Fibroblast of mammary gland (primary cell): ENCODE results near the gene PRPS1L1.
A peak's percentile ranks its signal among the peaks of the same experiment; 100 is the strongest.

Experiments
- DNase-seq: peaks from one replicate; pipeline ENCODE4 v3.0.0-alpha.2; 2010; ENCODE audit warnings: low read depth
- H3K4me3 ChIP-seq: 2 replicates; pipeline ENCODE4 v1.5.1; 2011; ENCODE audit warnings: low read depth, mild to moderate bottlenecking, low read length, moderate library complexity; ENCODE audit not compliant: control insufficient read depth
- TF ChIP-seq, protein P1 (sequence below): conservative IDR thresholded peaks from 2 replicates; pipeline ENCODE4 v1.5.1; 2011; ENCODE audit warnings: low read depth, low read length, inconsistent platforms; ENCODE audit not compliant: control insufficient read depth, insufficient read depth

Gene PRPS1L1

DNA sequence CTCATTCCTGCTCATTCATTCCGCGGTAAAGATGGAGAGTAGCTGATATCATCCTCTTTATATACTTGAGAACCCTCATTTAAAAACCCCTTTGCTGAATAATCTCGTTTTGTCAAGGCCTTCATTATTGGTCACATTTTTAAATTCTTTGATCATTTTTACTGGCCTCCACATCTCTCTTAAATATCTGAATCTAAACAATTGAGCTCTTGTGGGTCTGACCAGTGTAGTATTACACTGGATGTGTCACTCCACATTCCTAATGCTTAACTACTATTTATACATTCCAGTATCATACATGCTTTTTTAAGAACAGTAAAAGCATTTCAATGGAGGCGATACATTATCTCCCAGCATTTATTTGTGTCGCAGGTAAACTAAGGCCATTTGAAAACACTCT is 12.6 kb upstream of the PRPS1L1 start:
- peak; percentile 13 for DNase-seq
- TF ChIP-seq, protein P1, sequence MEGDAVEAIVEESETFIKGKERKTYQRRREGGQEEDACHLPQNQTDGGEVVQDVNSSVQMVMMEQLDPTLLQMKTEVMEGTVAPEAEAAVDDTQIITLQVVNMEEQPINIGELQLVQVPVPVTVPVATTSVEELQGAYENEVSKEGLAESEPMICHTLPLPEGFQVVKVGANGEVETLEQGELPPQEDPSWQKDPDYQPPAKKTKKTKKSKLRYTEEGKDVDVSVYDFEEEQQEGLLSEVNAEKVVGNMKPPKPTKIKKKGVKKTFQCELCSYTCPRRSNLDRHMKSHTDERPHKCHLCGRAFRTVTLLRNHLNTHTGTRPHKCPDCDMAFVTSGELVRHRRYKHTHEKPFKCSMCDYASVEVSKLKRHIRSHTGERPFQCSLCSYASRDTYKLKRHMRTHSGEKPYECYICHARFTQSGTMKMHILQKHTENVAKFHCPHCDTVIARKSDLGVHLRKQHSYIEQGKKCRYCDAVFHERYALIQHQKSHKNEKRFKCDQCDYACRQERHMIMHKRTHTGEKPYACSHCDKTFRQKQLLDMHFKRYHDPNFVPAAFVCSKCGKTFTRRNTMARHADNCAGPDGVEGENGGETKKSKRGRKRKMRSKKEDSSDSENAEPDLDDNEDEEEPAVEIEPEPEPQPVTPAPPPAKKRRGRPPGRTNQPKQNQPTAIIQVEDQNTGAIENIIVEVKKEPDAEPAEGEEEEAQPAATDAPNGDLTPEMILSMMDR = no peak
- no peak overlapping the region for H3K4me3 ChIP-seq

DNA sequence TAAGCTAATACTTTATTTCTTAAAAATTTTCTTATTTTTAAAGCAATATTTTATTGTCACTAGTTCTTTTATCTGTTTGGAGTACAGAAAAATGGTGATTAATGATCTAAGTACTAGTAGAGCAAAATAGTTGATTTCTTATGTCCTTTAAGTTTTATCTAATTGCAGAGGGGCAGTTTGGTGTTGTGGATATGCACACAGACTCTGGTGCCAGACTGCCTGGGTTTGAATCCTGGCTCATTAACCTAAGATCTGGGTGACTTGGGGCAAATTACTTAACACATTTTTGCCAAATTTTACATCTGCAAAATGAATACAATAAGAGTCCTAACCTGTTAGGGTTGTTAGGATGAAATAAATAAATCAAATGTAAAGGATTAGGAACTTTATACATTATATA is 10.7 kb upstream of the PRPS1L1 start:
- H3K4me3 ChIP-seq = no peak overlapping the region
- TF ChIP-seq, protein P1 = no peak
- no peak for DNase-seq

DNA sequence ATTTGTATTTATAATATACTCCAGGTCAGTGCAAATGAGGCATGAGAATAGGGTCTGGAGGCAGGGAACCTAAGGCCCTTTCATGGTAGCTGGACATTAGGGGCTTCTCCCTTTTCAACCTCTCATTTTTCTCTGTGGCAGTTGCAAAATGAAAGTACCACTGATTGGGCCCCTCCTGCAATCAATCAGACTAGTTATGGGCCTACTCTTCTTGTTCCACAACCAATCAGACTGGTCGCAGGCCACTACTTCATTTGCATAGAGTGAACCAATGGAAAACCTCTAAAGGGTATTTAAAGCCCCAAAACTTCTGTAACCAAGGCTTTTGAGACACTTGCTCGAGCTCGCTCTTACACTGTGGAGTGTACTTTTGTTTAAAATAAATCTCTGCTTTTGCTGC is 10.0 kb upstream of the PRPS1L1 start:
- TF ChIP-seq, protein P1 = no peak
- DNase-seq = no peak
- H3K4me3 ChIP-seq = no peak overlapping the region

DNA sequence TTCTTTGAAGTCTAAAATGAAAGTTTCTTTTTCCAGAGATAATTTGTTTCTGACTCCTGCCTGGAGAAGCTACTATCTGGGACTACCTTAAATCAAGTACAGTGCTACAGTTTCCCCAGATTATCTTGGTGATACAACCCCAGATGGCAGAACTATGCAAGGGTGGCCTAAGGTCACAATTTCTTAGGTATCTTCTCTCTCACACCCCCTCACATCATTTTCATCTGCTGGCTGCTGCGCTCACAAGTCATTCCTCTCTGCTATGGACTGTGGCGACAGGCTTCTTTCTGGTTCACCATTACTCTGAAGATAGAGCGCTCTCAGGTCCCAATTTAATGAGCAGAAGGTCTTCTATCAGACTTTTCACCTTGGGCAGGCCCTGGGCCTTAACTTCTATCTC is 9.1 kb upstream of the PRPS1L1 start:
- DNase-seq = no peak
- TF ChIP-seq, protein P1 = no peak
- H3K4me3 ChIP-seq = no peak overlapping the region

DNA sequence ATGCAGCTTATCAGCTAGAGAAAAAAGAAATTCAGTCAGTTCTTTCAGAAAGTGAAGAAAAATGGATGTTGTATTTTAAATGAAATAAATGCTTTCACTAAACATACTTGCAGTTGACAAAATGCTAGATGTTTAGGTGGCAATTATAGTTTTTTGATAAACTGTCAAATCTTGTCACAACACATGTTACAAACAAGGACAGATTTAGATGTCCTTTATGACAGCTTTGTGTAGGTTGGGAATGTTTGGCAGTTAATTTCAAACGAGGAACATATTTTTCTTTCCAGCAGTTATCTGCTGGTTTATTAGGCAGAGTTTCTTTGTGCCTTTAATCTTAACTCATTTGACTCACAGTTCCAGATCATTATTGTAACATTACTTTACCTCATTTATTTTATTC is 3.1 kb upstream of the PRPS1L1 start:
- TF ChIP-seq, protein P1 = no peak
- H3K4me3 ChIP-seq = no peak overlapping the region
- no peak for DNase-seq

DNA sequence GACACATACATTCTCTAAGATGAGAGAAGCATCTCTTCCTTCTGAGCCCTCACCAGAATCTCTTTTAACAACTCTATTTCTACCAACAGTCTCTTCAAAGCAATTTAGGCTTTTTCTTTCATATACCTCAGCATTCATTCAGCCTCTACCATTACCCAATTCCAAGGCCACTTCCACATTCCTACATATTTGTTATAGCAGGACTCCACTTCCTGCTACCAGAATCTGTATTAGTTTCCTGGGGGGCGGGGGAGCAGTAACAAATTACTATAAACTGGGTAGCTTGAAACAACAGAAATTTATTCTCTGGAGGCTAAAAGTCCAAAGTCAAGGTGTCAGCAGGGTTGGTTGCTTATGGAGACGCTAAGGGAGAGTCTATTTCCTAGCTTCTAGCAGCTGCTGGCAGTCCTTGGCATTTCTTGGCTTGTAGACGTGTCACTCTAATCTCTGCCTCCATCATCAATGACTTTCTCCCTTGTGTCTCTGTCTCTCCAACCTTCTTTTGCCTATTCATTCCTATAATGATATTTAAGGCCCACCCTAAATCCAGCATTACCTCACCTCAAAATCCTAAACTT is 7.4 kb downstream of the PRPS1L1 start:
- TF ChIP-seq, protein P1 = no peak
- DNase-seq = no peak
- H3K4me3 ChIP-seq = no peak overlapping the region

DNA sequence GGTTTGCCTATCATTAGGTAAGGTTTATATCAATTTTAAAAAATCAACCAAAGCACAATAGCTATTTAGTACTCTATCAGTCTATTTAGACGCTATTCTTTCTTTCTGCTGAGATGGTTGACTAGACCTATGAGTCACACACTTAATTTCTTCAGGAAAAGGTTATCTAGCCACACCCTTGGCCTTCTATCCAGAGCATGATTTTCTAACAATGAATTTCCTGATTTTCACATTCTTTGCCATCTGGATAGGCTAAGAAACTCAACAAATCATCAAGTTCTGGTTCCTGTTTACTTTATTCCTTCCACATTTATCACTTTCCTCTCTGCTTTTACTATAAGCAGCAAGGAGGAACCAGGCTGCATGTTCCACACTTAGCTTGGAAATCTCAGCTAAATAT is 8.1 kb downstream of the PRPS1L1 start:
- no peak overlapping the region for H3K4me3 ChIP-seq
- peak; percentile 62 for DNase-seq
- TF ChIP-seq, protein P1 = no peak
